Measurements from ENCODE around the gene NT5DC1. TPM values are rescaled to one million over a fixed set of nuclear protein-coding genes. Genes with fewer than 3 reads are reported as not detected.

The NT5DC1 gene
- total and polyA plus RNA-seq, 2 experiments from 2014 or later = 27.0 to 29.8 TPM

DNA sequence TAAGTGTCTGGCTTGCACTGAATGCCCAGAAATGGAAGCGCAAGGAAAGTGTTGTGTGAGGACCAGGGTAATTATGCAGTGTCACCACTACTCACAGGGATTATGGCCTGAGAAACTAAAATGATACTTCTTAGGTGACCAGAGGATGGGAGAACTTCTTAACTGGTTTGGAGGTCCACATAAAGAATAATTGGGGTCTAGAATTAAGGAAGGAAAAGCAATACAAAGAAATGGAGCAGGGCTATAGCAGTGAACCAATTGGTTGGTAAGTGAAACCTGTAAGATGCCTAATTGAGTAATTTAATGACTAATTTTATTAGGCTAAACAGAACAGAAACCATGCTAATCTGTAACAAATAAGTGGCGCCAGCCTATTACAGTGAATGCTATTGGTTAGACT is 147.9 kb downstream of the NT5DC1 start:
- Histone ChIP-seq H3K27ac (ENCODE audit: low read depth) (no peak overlapping the region), H3K36me3 (ENCODE audit: insufficient read depth) (no peaks in the 10 kb centered on the region), H2AFZ (no peak overlapping the region), H4K20me1 (replicated peaks; ENCODE audit: insufficient read depth) (no peaks in the 10 kb centered on the region), H3K27me3 (ENCODE audit: insufficient read depth) (no peaks in the 10 kb centered on the region), H3F3A (replicated peaks; ENCODE audit: low read depth) (no peaks in the 10 kb centered on the region), H3K4me2 (no peak overlapping the region), H3K79me2 (replicated peaks; ENCODE audit: insufficient read depth) (peaks cover 35% of the 10 kb centered on the region), H3K9me2 (ENCODE audit: insufficient read depth) (no peaks in the 10 kb centered on the region), H3K4me3 (no peak overlapping the region), H3K4me1 (ENCODE audit: insufficient read depth) (peaks cover 34% of the 10 kb centered on the region)
- H3K27me3 Mint-ChIP-seq (ENCODE audit: insufficient read depth, low read depth, poor library complexity) = no peaks in the 10 kb centered on the region
- peaks cover 7% of the 10 kb centered on the region for H3K36me3 Mint-ChIP-seq (ENCODE audit: low read depth)
- H3K4me1 Mint-ChIP-seq = peaks cover 32% of the 10 kb centered on the region
- DNase-seq (ENCODE audit: low spot score) (no peak), ATAC-seq (no peak)
- no peak overlapping the region for H3K4me3 Mint-ChIP-seq
- H3K27ac Mint-ChIP-seq = peak overlapping the region; percentile 43; the same call in 1 of the 2 replicates
- H3K9me3 Mint-ChIP-seq = no peaks in the 10 kb centered on the region
- no peak for TF ChIP-seq CREB1 (CRISPR knock-in tag; IDR thresholded peaks at IDR 0.05; ENCODE audit: low read depth)
- TF ChIP-seq, protein P1, sequence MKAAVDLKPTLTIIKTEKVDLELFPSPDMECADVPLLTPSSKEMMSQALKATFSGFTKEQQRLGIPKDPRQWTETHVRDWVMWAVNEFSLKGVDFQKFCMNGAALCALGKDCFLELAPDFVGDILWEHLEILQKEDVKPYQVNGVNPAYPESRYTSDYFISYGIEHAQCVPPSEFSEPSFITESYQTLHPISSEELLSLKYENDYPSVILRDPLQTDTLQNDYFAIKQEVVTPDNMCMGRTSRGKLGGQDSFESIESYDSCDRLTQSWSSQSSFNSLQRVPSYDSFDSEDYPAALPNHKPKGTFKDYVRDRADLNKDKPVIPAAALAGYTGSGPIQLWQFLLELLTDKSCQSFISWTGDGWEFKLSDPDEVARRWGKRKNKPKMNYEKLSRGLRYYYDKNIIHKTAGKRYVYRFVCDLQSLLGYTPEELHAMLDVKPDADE (IDR thresholded peaks at IDR 0.05) = no peak
- TF ChIP-seq, protein P2, sequence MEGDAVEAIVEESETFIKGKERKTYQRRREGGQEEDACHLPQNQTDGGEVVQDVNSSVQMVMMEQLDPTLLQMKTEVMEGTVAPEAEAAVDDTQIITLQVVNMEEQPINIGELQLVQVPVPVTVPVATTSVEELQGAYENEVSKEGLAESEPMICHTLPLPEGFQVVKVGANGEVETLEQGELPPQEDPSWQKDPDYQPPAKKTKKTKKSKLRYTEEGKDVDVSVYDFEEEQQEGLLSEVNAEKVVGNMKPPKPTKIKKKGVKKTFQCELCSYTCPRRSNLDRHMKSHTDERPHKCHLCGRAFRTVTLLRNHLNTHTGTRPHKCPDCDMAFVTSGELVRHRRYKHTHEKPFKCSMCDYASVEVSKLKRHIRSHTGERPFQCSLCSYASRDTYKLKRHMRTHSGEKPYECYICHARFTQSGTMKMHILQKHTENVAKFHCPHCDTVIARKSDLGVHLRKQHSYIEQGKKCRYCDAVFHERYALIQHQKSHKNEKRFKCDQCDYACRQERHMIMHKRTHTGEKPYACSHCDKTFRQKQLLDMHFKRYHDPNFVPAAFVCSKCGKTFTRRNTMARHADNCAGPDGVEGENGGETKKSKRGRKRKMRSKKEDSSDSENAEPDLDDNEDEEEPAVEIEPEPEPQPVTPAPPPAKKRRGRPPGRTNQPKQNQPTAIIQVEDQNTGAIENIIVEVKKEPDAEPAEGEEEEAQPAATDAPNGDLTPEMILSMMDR (conservative IDR thresholded peaks at IDR 0.05; ENCODE audit: low read depth in 2 of 2) = no peak
- TF ChIP-seq JUNB (IDR thresholded peaks at IDR 0.05; ENCODE audit: unreplicated experiment) = no peak
- no peak for TF ChIP-seq POLR2AphosphoS5 (IDR thresholded peaks at IDR 0.05; ENCODE audit: low read depth)
- TF ChIP-seq, protein P3, sequence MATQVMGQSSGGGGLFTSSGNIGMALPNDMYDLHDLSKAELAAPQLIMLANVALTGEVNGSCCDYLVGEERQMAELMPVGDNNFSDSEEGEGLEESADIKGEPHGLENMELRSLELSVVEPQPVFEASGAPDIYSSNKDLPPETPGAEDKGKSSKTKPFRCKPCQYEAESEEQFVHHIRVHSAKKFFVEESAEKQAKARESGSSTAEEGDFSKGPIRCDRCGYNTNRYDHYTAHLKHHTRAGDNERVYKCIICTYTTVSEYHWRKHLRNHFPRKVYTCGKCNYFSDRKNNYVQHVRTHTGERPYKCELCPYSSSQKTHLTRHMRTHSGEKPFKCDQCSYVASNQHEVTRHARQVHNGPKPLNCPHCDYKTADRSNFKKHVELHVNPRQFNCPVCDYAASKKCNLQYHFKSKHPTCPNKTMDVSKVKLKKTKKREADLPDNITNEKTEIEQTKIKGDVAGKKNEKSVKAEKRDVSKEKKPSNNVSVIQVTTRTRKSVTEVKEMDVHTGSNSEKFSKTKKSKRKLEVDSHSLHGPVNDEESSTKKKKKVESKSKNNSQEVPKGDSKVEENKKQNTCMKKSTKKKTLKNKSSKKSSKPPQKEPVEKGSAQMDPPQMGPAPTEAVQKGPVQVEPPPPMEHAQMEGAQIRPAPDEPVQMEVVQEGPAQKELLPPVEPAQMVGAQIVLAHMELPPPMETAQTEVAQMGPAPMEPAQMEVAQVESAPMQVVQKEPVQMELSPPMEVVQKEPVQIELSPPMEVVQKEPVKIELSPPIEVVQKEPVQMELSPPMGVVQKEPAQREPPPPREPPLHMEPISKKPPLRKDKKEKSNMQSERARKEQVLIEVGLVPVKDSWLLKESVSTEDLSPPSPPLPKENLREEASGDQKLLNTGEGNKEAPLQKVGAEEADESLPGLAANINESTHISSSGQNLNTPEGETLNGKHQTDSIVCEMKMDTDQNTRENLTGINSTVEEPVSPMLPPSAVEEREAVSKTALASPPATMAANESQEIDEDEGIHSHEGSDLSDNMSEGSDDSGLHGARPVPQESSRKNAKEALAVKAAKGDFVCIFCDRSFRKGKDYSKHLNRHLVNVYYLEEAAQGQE (IDR thresholded peaks at IDR 0.05; ENCODE audit: unreplicated experiment) = no peak
- TF ChIP-seq, protein P4, sequence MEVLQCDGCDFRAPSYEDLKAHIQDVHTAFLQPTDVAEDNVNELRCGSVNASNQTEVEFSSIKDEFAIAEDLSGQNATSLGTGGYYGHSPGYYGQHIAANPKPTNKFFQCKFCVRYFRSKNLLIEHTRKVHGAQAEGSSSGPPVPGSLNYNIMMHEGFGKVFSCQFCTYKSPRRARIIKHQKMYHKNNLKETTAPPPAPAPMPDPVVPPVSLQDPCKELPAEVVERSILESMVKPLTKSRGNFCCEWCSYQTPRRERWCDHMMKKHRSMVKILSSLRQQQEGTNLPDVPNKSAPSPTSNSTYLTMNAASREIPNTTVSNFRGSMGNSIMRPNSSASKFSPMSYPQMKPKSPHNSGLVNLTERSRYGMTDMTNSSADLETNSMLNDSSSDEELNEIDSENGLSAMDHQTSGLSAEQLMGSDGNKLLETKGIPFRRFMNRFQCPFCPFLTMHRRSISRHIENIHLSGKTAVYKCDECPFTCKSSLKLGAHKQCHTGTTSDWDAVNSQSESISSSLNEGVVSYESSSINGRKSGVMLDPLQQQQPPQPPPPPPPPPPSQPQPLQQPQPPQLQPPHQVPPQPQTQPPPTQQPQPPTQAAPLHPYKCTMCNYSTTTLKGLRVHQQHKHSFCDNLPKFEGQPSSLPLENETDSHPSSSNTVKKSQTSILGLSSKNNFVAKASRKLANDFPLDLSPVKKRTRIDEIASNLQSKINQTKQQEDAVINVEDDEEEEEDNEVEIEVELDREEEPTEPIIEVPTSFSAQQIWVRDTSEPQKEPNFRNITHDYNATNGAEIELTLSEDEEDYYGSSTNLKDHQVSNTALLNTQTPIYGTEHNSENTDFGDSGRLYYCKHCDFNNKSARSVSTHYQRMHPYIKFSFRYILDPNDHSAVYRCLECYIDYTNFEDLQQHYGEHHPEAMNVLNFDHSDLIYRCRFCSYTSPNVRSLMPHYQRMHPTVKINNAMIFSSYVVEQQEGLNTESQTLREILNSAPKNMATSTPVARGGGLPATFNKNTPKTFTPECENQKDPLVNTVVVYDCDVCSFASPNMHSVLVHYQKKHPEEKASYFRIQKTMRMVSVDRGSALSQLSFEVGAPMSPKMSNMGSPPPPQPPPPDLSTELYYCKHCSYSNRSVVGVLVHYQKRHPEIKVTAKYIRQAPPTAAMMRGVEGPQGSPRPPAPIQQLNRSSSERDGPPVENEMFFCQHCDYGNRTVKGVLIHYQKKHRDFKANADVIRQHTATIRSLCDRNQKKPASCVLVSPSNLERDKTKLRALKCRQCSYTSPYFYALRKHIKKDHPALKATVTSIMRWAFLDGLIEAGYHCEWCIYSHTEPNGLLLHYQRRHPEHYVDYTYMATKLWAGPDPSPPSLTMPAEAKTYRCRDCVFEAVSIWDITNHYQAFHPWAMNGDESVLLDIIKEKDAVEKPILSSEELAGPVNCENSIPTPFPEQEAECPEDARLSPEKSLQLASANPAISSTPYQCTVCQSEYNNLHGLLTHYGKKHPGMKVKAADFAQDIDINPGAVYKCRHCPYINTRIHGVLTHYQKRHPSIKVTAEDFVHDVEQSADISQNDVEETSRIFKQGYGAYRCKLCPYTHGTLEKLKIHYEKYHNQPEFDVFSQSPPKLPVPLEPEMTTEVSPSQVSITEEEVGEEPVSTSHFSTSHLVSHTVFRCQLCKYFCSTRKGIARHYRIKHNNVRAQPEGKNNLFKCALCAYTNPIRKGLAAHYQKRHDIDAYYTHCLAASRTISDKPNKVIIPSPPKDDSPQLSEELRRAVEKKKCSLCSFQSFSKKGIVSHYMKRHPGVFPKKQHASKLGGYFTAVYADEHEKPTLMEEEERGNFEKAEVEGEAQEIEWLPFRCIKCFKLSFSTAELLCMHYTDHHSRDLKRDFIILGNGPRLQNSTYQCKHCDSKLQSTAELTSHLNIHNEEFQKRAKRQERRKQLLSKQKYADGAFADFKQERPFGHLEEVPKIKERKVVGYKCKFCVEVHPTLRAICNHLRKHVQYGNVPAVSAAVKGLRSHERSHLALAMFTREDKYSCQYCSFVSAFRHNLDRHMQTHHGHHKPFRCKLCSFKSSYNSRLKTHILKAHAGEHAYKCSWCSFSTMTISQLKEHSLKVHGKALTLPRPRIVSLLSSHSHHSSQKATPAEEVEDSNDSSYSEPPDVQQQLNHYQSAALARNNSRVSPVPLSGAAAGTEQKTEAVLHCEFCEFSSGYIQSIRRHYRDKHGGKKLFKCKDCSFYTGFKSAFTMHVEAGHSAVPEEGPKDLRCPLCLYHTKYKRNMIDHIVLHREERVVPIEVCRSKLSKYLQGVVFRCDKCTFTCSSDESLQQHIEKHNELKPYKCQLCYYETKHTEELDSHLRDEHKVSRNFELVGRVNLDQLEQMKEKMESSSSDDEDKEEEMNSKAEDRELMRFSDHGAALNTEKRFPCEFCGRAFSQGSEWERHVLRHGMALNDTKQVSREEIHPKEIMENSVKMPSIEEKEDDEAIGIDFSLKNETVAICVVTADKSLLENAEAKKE (CRISPR knock-in tag; IDR thresholded peaks at IDR 0.05) = no peak
- TF ChIP-seq EZH2phosphoT487 (IDR thresholded peaks at IDR 0.05; ENCODE audit: unreplicated experiment) = no peak
- no peak for TF ChIP-seq NANOG (IDR thresholded peaks at IDR 0.05; ENCODE audit: borderline replicate concordance)
- no peak for TF ChIP-seq ZNF114 (CRISPR knock-in tag; IDR thresholded peaks at IDR 0.05)
- TF ChIP-seq ZNF331 (CRISPR knock-in tag; IDR thresholded peaks at IDR 0.05; ENCODE audit: low read depth) = no peak
- no peak for TF ChIP-seq EZH2 (IDR thresholded peaks at IDR 0.05; ENCODE audit: low read depth, unreplicated experiment)
- no peak for TF ChIP-seq STAT1 (IDR thresholded peaks at IDR 0.05; ENCODE audit: unreplicated experiment)

Data from GM23338 (cell line).